ENCODE measurements around the gene RPL29. TPM values are rescaled to one million over a fixed set of nuclear protein-coding genes. Genes with fewer than 3 reads are reported as not detected.

RPL29 gene
- total and polyA plus RNA-seq, 2 of the 4 experiments (the other 2 are of a cell fraction), result 2,081 to 2,126 TPM

GRCh38 chr3:51985063-51985462 lies 10.6 kb downstream of the RPL29 start (continued):
- TF ChIP-seq, protein P1, sequence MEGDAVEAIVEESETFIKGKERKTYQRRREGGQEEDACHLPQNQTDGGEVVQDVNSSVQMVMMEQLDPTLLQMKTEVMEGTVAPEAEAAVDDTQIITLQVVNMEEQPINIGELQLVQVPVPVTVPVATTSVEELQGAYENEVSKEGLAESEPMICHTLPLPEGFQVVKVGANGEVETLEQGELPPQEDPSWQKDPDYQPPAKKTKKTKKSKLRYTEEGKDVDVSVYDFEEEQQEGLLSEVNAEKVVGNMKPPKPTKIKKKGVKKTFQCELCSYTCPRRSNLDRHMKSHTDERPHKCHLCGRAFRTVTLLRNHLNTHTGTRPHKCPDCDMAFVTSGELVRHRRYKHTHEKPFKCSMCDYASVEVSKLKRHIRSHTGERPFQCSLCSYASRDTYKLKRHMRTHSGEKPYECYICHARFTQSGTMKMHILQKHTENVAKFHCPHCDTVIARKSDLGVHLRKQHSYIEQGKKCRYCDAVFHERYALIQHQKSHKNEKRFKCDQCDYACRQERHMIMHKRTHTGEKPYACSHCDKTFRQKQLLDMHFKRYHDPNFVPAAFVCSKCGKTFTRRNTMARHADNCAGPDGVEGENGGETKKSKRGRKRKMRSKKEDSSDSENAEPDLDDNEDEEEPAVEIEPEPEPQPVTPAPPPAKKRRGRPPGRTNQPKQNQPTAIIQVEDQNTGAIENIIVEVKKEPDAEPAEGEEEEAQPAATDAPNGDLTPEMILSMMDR (conservative IDR thresholded peaks at IDR 0.05; ENCODE audit: low read depth, low read length), result no peak
- TF ChIP-seq SMC3 (IDR thresholded peaks at IDR 0.05; ENCODE audit: low read depth, low read length), result no peak
- TF ChIP-seq MXI1 (IDR thresholded peaks at IDR 0.05; ENCODE audit: borderline replicate concordance, low read depth, low read length), result no peak
- no peak for TF ChIP-seq RAD21 (IDR thresholded peaks at IDR 0.05; ENCODE audit: low read length)

DNA sequence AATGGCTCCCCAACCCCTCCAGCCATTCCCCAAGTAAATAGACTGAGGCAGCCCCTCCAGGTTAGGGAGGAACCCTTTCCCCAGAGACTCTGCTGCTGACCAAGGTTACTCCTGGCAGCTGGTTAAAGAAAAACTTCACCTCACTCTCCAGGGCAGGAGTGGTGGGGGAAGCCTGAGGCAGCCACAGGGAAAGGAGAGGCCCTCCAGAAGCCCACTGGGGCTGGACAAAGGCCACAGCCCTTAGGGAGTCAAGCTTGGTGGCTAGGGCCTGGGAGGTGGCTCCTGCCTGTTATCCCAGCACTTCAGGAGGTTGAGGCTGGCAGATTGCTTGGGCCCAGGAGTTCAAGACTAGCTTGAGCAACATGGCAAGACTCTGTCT lies 11.4 kb downstream of the RPL29 start:
- DNase-seq (no peak), ATAC-seq (ENCODE audit: low read depth) (no peak)
- Histone ChIP-seq H3K9me3 (ENCODE audit: control insufficient read depth, insufficient read depth, low read length) (no peaks in the 10 kb centered on the region), H3K4me1 (ENCODE audit: control insufficient read depth, insufficient read depth, low read length) (peaks cover 13% of the 10 kb centered on the region), H2AK9ac (replicated peaks; ENCODE audit: low read depth, low read length, poor library complexity) (peak overlapping the region; percentile 96), H3K4me3 (ENCODE audit: insufficient read depth, low read depth, low read length) (no peak overlapping the region), H2BK5ac (ENCODE audit: low read depth, low read length, poor library complexity, severe bottlenecking) (peak overlapping the region; percentile 84), H2AFZ (replicated peaks; ENCODE audit: low read length, poor library complexity) (no peak overlapping the region), H3K36me3 (ENCODE audit: control insufficient read depth, insufficient read depth, low read length) (peaks cover 2% of the 10 kb centered on the region; the same call in 1 of the 2 replicates), H2BK15ac (ENCODE audit: low read depth, low read length) (no peak overlapping the region), H2AK5ac (ENCODE audit: low read depth, low read length) (peak overlapping the region; percentile 98), H3K27me3 (ENCODE audit: control insufficient read depth, insufficient read depth, low read length) (no peaks in the 10 kb centered on the region), H3K18ac (ENCODE audit: low read depth, low read length) (no peak overlapping the region), H4K5ac (ENCODE audit: low read depth, low read length) (no peak overlapping the region), H2BK120ac (ENCODE audit: low read depth, low read length) (no peak overlapping the region), H3K4ac (ENCODE audit: low read depth, low read length) (peak overlapping the region; percentile 84), H3K27ac (ENCODE audit: insufficient read depth, low read length) (no peak overlapping the region), H3K14ac (replicated peaks; ENCODE audit: low read depth, low read length) (no peak overlapping the region), H4K8ac (ENCODE audit: low read depth in 2 of 2, low read length in 2 of 2) (peak overlapping the region in 1 of 2 experiments; percentile 79; a peak in 1 of 4 replicates), H3K9ac (ENCODE audit: low read depth, low read length) (no peak overlapping the region), H4K20me1 (ENCODE audit: insufficient read depth, low read length) (peaks cover 4% of the 10 kb centered on the region), H3K23ac (ENCODE audit: low read depth, low read length) (no peak overlapping the region; the same call in 1 of the 2 replicates), H3K56ac (ENCODE audit: extremely low read depth, insufficient read depth, low read length) (no peak overlapping the region), H3K79me1 (ENCODE audit: low read depth in 1 of 2, low read length in 2 of 2) (peaks cover 5 to 51% of the 10 kb centered on the region in 2 experiments; a peak in 3 of 4 replicates), H4K91ac (ENCODE audit: insufficient read depth, low read depth, low read length) (0 out of 2 replicates have a peak overlapping the region, but pooled peaks have one; percentile 78), H3K9me1 (ENCODE audit: insufficient read depth, low read length) (peaks cover 9% of the 10 kb centered on the region), H2BK20ac (ENCODE audit: low read depth, low read length) (no peak overlapping the region), H3K4me2 (ENCODE audit: low read depth, low read length) (no peak overlapping the region)
- dilution Hi-C loops (cut with HindIII; ENCODE audit: low sequenced_read_pairs, unreplicated experiment) (no loop called here), intact Hi-C loops (cut with micrococcal nuclease) (no loop called here), in situ Hi-C loops (cut with MboI; ENCODE audit: low sequenced_read_pairs) (no loop called here)
- POLR2A ChIA-PET (ENCODE audit: unreplicated experiment), result no interaction called here
- BruUV-seq (replicated peaks), result no TSS peak
- CTCF ChIA-PET, result no interaction called here
- no peak for TF ChIP-seq CEBPB (IDR thresholded peaks at IDR 0.05; ENCODE audit: low read depth, low read length)
- no peak for TF ChIP-seq RAD21 (IDR thresholded peaks at IDR 0.05; ENCODE audit: low read length)
- no peak for TF ChIP-seq CHD1 (IDR thresholded peaks at IDR 0.05; ENCODE audit: low read depth, low read length)
- no peak for TF ChIP-seq ELK1 (IDR thresholded peaks at IDR 0.05; ENCODE audit: borderline replicate concordance, low read depth, low read length)
- no peak for TF ChIP-seq MAFK (IDR thresholded peaks at IDR 0.05; ENCODE audit: low read depth, low read length)
- no peak for TF ChIP-seq USF2 (IDR thresholded peaks at IDR 0.05; ENCODE audit: low read depth, low read length)
- no peak for TF ChIP-seq SMC3 (IDR thresholded peaks at IDR 0.05; ENCODE audit: low read depth, low read length)
- no peak for TF ChIP-seq RFX5 (IDR thresholded peaks at IDR 0.05; ENCODE audit: low read depth, low read length)
- TF ChIP-seq NFE2L2 (IDR thresholded peaks at IDR 0.05; ENCODE audit: low read depth, low read length), result no peak
- TF ChIP-seq RCOR1 (IDR thresholded peaks at IDR 0.05; ENCODE audit: insufficient replicate concordance, low read length), result no peak
- TF ChIP-seq FOS (IDR thresholded peaks at IDR 0.05; ENCODE audit: low read depth, low read length), result no peak
- TF ChIP-seq MAZ (IDR thresholded peaks at IDR 0.05; ENCODE audit: borderline replicate concordance, low read depth, low read length), result no peak

Data from IMR-90 (cell line).